Tibial nerve (tissue), 4 donors: ENCODE results near the gene GDPD5. TPM values are rescaled to one million over a fixed set of nuclear protein-coding genes. Genes with fewer than 3 reads are reported as not detected.
A peak's percentile ranks its signal among the peaks of the same experiment; 100 is the strongest.

Experiments used
- DNase-seq, 2 donors: peaks; one replicate each; pipeline ENCODE4 v3.0.0-alpha.2; 2019; ENCODE audit warnings: low spot score in 2 of 2
- H3K27ac ChIP-seq, 4 donors: fragments of 200-600 bp; sonication (generic) in 3 of 4; one replicate each; pipeline ENCODE4 v1.5.1; 2017 to 2019; ENCODE audit warnings: mild to moderate bottlenecking in 1 of 4
- H3K27me3 ChIP-seq, 2 donors: fragments of 200-600 bp; sonication (generic) in 1 of 2; one replicate each; pipeline versions ENCODE4 v1.5.1 to v1.6.0; 2017 to 2019
- H3K36me3 ChIP-seq, 3 donors: fragments of 200-600 bp; sonication (generic); one replicate each; pipeline ENCODE4 v1.5.1; 2018 to 2019
- H3K4me1 ChIP-seq, 4 donors: fragments of 200-600 bp; sonication (generic) in 3 of 4; one replicate each; pipeline ENCODE4 v1.5.1; 2017 to 2019
- H3K4me3 ChIP-seq, 4 donors: fragments of 200-600 bp; sonication (generic) in 3 of 4; one replicate each; pipeline ENCODE4 v1.5.1; 2017 to 2019; ENCODE audit warnings: mild to moderate bottlenecking in 1 of 4, moderate library complexity in 1 of 4
- H3K9me3 ChIP-seq, 4 donors: fragments of 200-600 bp; sonication (generic) in 3 of 4; one replicate each; pipeline ENCODE4 v1.5.1; 2017 to 2019
- EP300 ChIP-seq, 2 donors: sonication (generic); formaldehyde crosslinking; IDR thresholded peaks; one replicate each; pipeline ENCODE4 v1.6.1; 2017; ENCODE audit warnings: antibody characterized with exemption in 2 of 2, mild to moderate bottlenecking in 1 of 2
- POLR2A ChIP-seq, 2 donors: fragments of 450-650 bp; IDR thresholded peaks; one replicate each; pipeline ENCODE4 v1.6.1; 2017; ENCODE audit warnings: antibody characterized with exemption in 2 of 2, mild to moderate bottlenecking in 2 of 2, moderate library complexity in 2 of 2
- WGBS, 2 donors: methylation state at CpG; one replicate each; pipeline ENCODE4 v1.1.5; 2018; 5-methylcytosine and 5-hydroxymethylcytosine counted together
- total RNA-seq, 4 donors: library from RNA; depleted of rRNA; stranded (reverse); fragments of >200 nt; gene quantifications; one replicate each; pipeline ENCODE4 v1.1.0, GENCODE V29; 2016
- TF ChIP-seq, protein P1 (sequence below), 5 experiments: fragments of 200-600 bp in 3 of 5; fragments of 450-650 bp in 2 of 5; sonication (generic) in 3 of 5; IDR thresholded peaks; one replicate each; pipeline ENCODE4 v1.5.1; 2016 to 2019; ENCODE audit warnings: antibody characterized with exemption in 5 of 5, mild to moderate bottlenecking in 3 of 5, moderate library complexity in 2 of 5

GDPD5 gene
- total RNA-seq, 4 donors from 2014 or later, result 92.2 to 122 (median 101) TPM

- no peaks in the 10 kb centered on the region for H3K9me3 ChIP-seq
- WGBS, 2 donors, result 81 to 90% methylated on average over 7 of the region's 7 CpGs
- H3K27ac ChIP-seq, result no peak overlapping the region
- no peaks in the 10 kb centered on the region for H3K27me3 ChIP-seq
- DNase-seq, result no peak
- H3K36me3 ChIP-seq, result no peaks in the 10 kb centered on the region
- TF ChIP-seq, protein P1, sequence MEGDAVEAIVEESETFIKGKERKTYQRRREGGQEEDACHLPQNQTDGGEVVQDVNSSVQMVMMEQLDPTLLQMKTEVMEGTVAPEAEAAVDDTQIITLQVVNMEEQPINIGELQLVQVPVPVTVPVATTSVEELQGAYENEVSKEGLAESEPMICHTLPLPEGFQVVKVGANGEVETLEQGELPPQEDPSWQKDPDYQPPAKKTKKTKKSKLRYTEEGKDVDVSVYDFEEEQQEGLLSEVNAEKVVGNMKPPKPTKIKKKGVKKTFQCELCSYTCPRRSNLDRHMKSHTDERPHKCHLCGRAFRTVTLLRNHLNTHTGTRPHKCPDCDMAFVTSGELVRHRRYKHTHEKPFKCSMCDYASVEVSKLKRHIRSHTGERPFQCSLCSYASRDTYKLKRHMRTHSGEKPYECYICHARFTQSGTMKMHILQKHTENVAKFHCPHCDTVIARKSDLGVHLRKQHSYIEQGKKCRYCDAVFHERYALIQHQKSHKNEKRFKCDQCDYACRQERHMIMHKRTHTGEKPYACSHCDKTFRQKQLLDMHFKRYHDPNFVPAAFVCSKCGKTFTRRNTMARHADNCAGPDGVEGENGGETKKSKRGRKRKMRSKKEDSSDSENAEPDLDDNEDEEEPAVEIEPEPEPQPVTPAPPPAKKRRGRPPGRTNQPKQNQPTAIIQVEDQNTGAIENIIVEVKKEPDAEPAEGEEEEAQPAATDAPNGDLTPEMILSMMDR (IDR thresholded peaks at IDR 0.05), result no peak
- no peak for TF ChIP-seq POLR2A (IDR thresholded peaks at IDR 0.05)
- TF ChIP-seq EP300 (IDR thresholded peaks at IDR 0.05), result no peak
- H3K4me3 ChIP-seq, result no peak overlapping the region
- peaks cover 0 to 9% (median 6%) of the 10 kb centered on the region in 4 donors for H3K4me1 ChIP-seq
Observed at GRCh38 chr11:75389925-75390324, 135.8 kb downstream of the GDPD5 start.

- H3K4me1 ChIP-seq, result peaks cover 0 to 15% (median 6%) of the 10 kb centered on the region in 4 donors
- no peak overlapping the region for H3K27ac ChIP-seq
- H3K4me3 ChIP-seq, result no peak overlapping the region
- no peaks in the 10 kb centered on the region for H3K27me3 ChIP-seq
- no peaks in the 10 kb centered on the region for H3K36me3 ChIP-seq
- H3K9me3 ChIP-seq, result no peaks in the 10 kb centered on the region
- no peak for TF ChIP-seq POLR2A (IDR thresholded peaks at IDR 0.05)
- TF ChIP-seq, protein P1 (IDR thresholded peaks at IDR 0.05), result no peak
- no peak for TF ChIP-seq EP300 (IDR thresholded peaks at IDR 0.05)
- DNase-seq, result no peak
- WGBS, 2 donors, result 68 to 69% methylated on average over 11 of the region's 11 CpGs
Observed at GRCh38 chr11:75389276-75389605, 136.5 kb downstream of the GDPD5 start.

DNA sequence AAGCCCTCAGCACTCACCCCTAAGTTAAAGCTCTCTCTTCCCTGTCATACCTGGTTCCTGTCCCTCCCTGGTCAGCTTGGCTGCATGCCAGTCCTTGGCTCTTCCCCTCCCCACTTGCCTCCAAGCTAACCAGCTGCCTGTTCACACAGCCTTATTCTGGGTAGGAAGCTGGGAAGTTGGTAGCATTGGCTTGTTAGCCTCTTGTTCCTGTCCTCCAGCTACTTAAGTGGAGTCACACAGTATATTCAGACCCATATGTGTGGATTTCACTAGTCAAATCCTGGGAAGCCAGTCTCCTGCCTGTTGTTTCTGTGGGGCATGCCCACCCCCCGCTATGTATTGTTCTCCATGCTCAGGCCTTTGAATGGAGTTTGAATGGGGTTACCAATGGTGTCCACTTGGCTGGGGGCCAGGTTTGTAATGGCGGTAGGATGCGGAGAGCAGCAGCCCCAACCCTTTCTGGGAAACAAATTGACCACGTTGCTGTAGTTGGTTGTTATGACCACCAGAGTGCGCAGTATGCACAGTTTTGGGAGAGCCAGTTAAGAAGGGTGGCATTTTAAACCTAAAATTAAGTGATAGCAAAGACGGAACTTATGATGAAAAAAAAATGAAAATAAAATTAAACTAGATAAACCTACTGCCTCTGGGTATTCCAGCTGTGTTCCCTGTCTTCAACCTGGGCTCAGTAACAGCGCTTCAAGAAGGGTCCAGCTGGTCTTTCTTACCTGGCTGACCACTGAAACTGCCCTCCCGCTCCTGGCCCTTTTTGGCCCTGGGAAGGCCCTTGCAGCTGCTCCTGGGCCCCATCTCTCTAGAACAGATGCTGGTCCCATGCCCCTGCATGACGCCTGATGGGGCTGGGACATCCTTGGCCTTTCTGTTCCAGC is 137.1 kb downstream of the GDPD5 start:
- H3K4me3 ChIP-seq, result no peak overlapping the region
- TF ChIP-seq, protein P1 (IDR thresholded peaks at IDR 0.05), result peak; percentile 71 to 87 (median 80)
- no peak for TF ChIP-seq EP300 (IDR thresholded peaks at IDR 0.05)
- H3K27me3 ChIP-seq, result no peaks in the 10 kb centered on the region
- 22 to 24% methylated on average over 9 of the region's 9 CpGs for WGBS, 2 donors
- H3K36me3 ChIP-seq, result no peaks in the 10 kb centered on the region
- no peaks in the 10 kb centered on the region for H3K9me3 ChIP-seq
- H3K4me1 ChIP-seq, result peaks cover 0 to 16% (median 6%) of the 10 kb centered on the region in 4 donors
- peak overlapping the region in 2 of 4 donors; percentile 29 to 35 for H3K27ac ChIP-seq
- peak; percentile 42 to 76 for DNase-seq

DNA sequence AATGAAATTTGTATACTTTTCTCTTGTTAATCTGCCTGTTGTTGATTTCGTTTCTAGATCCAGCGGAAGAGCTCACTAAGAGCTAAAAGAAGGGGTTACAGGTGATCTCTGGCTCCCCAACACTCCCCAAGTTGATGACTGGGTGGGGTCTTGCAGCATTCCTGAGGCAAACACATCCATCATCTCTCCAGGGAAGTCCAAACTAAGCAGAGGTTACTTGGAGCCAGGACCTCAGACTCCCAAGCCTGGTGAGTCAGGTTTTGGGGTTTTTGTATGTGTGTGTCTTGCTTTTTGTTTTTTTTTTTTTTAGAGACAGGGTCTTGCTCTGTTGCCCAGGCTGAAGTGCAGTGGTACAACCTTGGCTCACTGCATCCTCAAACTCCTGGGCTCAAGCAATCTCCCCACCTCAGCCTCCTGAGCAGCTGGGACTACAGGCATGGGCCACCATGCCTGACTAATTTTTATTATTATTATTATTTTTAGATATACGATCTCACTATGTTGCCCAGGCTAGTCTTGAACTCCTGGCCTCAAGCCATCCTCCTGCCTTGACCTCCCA is 137.9 kb downstream of the GDPD5 start:
- Histone ChIP-seq H3K9me3 (no peaks in the 10 kb centered on the region), H3K36me3 (no peaks in the 10 kb centered on the region), H3K4me3 (no peak overlapping the region), H3K27ac (peak overlapping the region in 1 of 4 donors; percentile 29), H3K27me3 (no peaks in the 10 kb centered on the region), H3K4me1 (peaks cover 0 to 16% (median 6%) of the 10 kb centered on the region in 4 donors)
- 63 to 78% methylated on average over 3 of the region's 3 CpGs for WGBS, 2 donors
- TF ChIP-seq EP300 (IDR thresholded peaks at IDR 0.05) (no peak), POLR2A (IDR thresholded peaks at IDR 0.05) (no peak)
- TF ChIP-seq, protein P1 (IDR thresholded peaks at IDR 0.05), result no peak
- no peak for DNase-seq
